Kidney epithelial cell (primary cell): Measurements from ENCODE around the gene MEIOC. TPM values are rescaled to one million over a fixed set of nuclear protein-coding genes. Genes with fewer than 3 reads are reported as not detected.

Source experiments
- DNase-seq: peaks from one replicate; pipeline ENCODE4 v3.0.0-alpha.2; 2010; ENCODE audit warnings: low read depth
- H3K27me3 ChIP-seq: 2 replicates; pipeline ENCODE4 v1.6.0; 2011; ENCODE audit warnings: low read length; ENCODE audit not compliant: control insufficient read depth, insufficient read depth
- H3K36me3 ChIP-seq: 2 replicates; pipeline ENCODE4 v1.5.1; 2011; ENCODE audit warnings: low read length; ENCODE audit not compliant: control insufficient read depth, insufficient read depth
- H3K4me3 ChIP-seq: 2 replicates; pipeline ENCODE4 v1.5.1; 2011; ENCODE audit warnings: low read depth, mild to moderate bottlenecking, control low read depth, low read length
- CTCF ChIP-seq: IDR thresholded peaks from 2 replicates; pipeline ENCODE4 v1.5.1; 2011; ENCODE audit warnings: mild to moderate bottlenecking, moderate library complexity, low read length, control low read depth, inconsistent platforms; ENCODE audit not compliant: insufficient read depth, poor library complexity, severe bottlenecking
- total RNA-seq: library from RNA; depleted of rRNA; stranded (reverse); fragments of >200 nt; gene quantifications from 2 replicates; pipeline ENCODE4 v1.2.3, GENCODE V29; 2015

MEIOC gene
- total RNA-seq, 1 donor from 2014 or later, result 5.6 TPM

- Histone ChIP-seq H3K36me3 (no peaks in the 10 kb centered on the region), H3K27me3 (no peaks in the 10 kb centered on the region), H3K4me3 (peak overlapping the region; percentile 59)
- DNase-seq, result no peak
- TF ChIP-seq CTCF, result no peak
These were observed 51.6 kb downstream of the MEIOC start for GRCh38 chr17:44707755-44708400.

DNA sequence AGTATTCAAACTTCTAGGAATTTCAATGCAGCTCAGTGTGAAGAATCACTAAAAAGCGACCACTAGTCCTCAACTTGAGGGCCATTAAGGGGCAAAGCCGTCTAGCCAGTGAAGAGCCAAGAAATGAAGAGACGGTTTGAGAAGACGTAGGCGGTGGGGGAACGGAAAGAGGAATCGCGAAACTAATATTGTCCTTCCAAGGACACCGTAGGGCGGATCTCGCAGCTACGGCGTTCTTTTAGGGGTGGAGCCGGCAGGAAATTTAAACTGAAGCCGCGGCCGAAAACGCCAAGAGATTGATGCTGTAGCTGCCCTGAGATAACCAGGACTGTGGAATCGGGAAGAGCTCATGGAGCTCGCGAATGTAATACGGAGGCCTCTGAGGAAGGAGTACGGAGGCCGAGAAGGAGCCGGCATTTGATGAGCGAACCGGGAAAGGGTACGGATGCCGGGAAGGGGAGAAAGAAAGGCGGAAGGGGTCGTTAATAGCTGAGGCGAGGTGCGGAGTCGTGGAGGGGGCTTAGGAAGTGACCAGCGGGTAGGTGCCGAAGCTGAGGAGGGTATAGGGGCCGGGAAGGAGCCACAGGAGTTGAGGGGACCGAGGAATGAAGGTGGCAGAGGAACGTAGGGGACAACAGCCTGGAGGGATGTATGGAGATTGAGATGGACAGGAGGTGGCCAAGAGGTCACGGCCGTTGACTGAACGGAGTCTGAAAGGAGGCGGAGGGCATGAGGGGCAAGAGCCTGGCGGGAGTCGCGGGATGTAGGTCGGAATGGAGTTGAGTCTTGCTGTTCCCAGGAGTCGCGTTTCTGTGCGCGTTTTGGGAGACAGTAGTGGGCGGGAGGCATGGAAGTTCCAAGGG is 52.4 kb downstream of the MEIOC start, which contains the start of gene DBF4B:
Gene DBF4B (plus strand): TSS at position 265 of the 863 bp plus-strand sequence. CDS start 156 bp downstream, at position 421.
- peak; percentile 68 for DNase-seq
- no peak for TF ChIP-seq CTCF
- H3K27me3 ChIP-seq, result no peaks in the 10 kb centered on the region
- peak within 1 kb of the TSS; percentile 59 for H3K4me3 ChIP-seq
- no peaks in the 10 kb centered on the region for H3K36me3 ChIP-seq

- no peak for DNase-seq
- no peak for TF ChIP-seq CTCF
- Histone ChIP-seq H3K4me3 (no peak overlapping the region), H3K27me3 (no peaks in the 10 kb centered on the region), H3K36me3 (no peaks in the 10 kb centered on the region)
These were observed 63.2 kb downstream of the MEIOC start for GRCh38 chr17:44719444-44719843.

- Histone ChIP-seq H3K36me3 (no peaks in the 10 kb centered on the region), H3K4me3 (no peak overlapping the region), H3K27me3 (no peaks in the 10 kb centered on the region)
- no peak for TF ChIP-seq CTCF
- DNase-seq, result no peak
These were observed 66.0 kb downstream of the MEIOC start for GRCh38 chr17:44722254-44722653.

Other genes with a start within 250 kb of the MEIOC start
- gene GPATCH8, start 153.1 kb upstream of the MEIOC start, total RNA-seq, result 30.9 and 34.9 TPM in 2 replicates
- gene FZD2, start 99.0 kb upstream of the MEIOC start, total RNA-seq, result 8.1 and 11.2 TPM in 2 replicates
- gene CCDC43, start 33.3 kb downstream of the MEIOC start, total RNA-seq, result 22.7 and 23.6 TPM in 2 replicates
- gene DBF4B, start 52.2 kb downstream of the MEIOC start, total RNA-seq, result 6.2 and 10.2 TPM in 2 replicates
- gene ADAM11, start 102.5 kb downstream of the MEIOC start, total RNA-seq, result 0.21 and 1.6 TPM in 2 replicates
- 25.7 and 36.9 TPM in 2 replicates for gene GJC1, start 173.8 kb downstream of the MEIOC start, total RNA-seq
- gene HIGD1B, start 191.4 kb downstream of the MEIOC start, total RNA-seq, result not detected in 2 replicates
- 98.4 and 103 TPM in 2 replicates for gene EFTUD2, start 243.0 kb downstream of the MEIOC start, total RNA-seq